Measurements from ENCODE around the gene NCOA3.

Gene NCOA3

GRCh38 chr20:47629907-47630306 is 128.2 kb downstream of the NCOA3 start:
- no peak for DNase-seq (ENCODE audit: low read depth, low spot score)

DNA sequence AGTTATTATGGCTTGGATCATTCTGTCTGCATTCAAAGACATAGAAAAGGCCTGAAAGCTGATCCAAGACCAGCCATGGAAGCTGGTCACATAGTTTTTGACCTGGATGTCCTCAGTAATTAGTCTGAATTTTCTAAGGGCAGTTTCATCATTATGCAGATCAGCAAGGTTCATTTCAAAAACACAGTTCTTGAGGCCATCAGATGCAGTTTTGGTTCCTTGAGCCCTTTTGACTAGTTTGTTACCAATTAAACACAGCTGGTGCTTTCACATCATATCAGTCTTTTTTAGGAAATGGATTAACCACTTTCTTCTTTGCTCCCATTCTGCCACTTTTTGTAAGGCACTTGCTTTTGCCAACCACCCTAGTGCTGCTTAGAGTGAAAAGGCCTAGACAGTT is 129.4 kb downstream of the NCOA3 start:
- no peak for DNase-seq (ENCODE audit: low read depth, low spot score)

- no peak for DNase-seq (ENCODE audit: low read depth, low spot score)
Measured at GRCh38 chr20:47635256-47635655, 133.6 kb downstream of the NCOA3 start.

DNA sequence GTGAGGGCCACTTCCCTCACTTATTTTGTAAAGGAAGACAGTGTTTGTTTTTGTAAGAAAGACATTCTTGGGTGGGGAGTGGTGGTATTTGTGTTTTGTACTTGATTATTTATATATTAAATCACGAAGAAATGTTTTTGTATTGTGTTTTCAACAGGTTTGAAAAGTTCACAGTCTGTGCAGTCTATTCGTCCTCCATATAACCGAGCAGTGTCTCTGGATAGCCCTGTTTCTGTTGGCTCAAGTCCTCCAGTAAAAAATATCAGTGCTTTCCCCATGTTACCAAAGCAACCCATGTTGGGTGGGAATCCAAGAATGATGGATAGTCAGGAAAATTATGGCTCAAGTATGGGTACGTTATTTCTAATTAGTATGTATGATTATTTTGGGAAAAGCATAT is 137.2 kb downstream of the NCOA3 start:
- DNase-seq (ENCODE audit: low read depth, low spot score), result no peak

DNA sequence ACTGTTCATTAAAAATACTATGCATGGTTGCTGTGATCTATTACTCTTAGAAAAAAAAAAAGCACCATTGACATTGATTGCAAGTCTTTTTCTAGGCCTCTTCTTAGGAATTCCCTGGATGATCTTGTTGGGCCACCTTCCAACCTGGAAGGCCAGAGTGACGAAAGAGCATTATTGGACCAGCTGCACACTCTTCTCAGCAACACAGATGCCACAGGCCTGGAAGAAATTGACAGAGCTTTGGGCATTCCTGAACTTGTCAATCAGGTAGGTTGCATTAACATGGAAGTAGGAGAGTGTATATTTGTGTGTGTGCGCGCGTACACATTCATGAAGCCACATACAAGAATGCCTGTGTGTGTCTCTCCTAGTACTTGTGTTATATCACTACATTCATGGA is 140.4 kb downstream of the NCOA3 start:
- DNase-seq (ENCODE audit: low read depth, low spot score), result no peak

DNA sequence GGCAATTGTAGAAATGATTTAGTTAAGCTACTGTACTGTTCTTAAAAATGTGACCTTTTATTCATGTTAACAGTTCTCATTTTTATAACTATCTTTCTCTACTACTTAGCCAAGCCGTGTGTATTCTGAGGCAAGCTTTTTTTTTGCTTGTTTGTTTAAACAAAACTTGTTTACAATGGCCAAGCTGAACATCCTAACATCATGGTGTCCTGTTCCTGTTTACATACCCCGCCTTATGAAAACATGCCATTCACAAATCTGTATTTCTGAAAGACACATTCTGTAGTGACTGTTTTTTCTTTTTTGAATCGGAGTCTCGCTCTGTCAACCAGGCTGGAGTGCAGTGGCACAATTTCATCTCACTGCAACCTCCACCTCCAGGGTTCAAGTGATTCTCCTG is 140.9 kb downstream of the NCOA3 start:
- DNase-seq (ENCODE audit: low read depth, low spot score), result no peak

DNA sequence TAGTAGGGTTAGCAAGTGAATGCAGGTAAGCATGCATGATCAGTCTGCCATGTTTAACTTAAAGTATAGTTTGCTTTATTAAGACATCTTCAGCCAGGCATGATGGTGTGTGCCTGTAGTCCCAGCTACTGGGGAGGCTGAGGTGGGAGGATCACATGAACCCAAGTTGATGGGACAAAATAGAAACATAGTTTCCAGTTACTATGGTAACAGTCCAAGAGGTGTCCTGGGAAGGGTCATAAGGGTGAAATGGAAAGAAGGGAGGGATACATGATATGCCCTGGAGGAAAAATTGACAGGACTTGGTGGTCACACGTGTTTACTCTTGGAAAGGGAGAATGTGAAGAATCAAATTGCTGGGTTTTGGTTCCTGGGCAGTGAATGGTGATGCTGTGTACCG is 143.9 kb downstream of the NCOA3 start:
- no peak for DNase-seq (ENCODE audit: low read depth, low spot score)

DNA sequence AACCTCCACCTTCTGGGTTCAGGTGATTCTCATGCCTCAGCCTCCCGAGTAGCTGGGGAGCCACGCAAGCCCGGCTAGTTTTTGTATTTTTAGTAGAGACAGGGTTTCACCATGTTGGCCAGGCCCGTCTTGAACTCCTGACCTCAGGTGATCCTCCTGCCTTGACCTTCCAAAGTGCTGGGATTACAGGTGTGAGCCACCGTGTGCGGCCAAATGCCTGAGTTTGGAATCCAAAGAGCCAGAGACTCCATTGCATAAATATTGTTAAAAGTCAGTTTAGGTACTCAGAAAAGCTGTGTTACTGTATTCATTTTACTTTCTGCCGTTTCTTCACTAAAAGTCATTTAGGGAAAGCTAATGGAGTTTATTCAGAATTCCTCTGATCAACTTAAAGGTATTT is 146.3 kb downstream of the NCOA3 start:
- no peak for DNase-seq (ENCODE audit: low read depth, low spot score)

DNA sequence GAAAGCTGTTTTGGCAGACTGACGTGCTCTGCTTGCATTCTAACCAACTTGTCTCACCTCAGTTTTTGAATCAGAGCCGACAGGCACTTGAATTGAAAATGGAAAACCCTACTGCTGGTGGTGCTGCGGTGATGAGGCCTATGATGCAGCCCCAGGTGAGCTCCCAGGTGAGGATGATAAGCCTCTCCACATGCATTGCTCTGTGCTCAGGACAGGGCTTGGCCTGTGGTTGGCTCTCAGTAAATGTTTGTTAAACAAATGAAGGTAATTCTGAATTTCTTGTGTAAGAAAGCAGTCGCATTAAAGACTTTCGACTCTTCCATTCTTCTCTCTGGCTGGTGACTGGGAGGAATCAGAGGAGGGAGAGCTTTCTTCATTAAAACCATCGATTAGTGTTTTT is 147.3 kb downstream of the NCOA3 start:
- no peak for DNase-seq (ENCODE audit: low read depth, low spot score)

GRCh38 chr20:47652301-47652700 is 150.6 kb downstream of the NCOA3 start:
- no peak for DNase-seq (ENCODE audit: low read depth, low spot score)

DNA sequence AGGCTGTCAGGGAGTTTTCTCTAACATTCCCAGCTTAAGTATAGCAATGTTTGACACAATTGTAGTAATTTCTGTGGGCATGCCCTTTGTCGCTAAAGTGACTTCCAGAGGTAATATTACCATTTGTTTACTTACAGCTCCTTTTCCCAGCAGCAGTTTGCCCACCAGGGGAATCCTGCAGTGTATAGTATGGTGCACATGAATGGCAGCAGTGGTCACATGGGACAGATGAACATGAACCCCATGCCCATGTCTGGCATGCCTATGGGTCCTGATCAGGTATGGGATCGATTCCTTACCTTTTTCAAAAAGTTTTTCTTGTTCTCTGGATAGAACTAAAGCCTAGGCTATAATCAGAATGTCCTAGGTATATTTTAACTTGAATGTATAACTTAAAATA is 151.1 kb downstream of the NCOA3 start:
- no peak for DNase-seq (ENCODE audit: low read depth, low spot score)

- no peak for DNase-seq (ENCODE audit: low read depth, low spot score)
Measured at GRCh38 chr20:47653869-47654268, 152.2 kb downstream of the NCOA3 start.

- no peak for DNase-seq (ENCODE audit: low read depth, low spot score)
Measured at GRCh38 chr20:47654370-47654769, 152.7 kb downstream of the NCOA3 start.

DNA sequence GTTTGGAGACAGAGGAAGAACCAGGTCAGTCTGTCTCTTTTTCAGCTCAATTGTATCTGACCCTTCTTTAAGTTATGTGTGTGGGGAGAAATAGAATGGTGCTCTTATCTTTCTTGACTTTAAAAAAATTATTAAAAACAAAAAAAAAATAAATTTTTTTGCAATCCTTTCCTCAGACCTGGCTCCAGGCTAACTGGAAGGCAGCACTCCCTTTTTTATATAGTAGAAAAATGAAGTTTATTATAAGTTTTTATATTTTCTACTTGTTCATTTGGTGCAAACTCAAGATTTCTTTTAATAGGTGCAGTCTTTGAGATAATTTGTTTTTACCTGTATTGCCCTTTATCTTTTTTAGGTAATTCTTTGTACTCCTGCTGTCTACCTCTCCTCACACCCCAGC is 153.9 kb downstream of the NCOA3 start:
- DNase-seq (ENCODE audit: low read depth, low spot score), result no peak

GRCh38 chr20:47656318-47656717 is 154.6 kb downstream of the NCOA3 start:
- no peak for DNase-seq (ENCODE audit: low read depth, low spot score)

GRCh38 chr20:47659904-47660601 is 158.4 kb downstream of the NCOA3 start:
- no peak for DNase-seq (ENCODE audit: low read depth, low spot score)

- DNase-seq (ENCODE audit: low read depth, low spot score), result no peak
Measured at GRCh38 chr20:47660602-47660905, 158.9 kb downstream of the NCOA3 start.

GRCh38 chr20:47660983-47661700 is 159.5 kb downstream of the NCOA3 start:
- no peak for DNase-seq (ENCODE audit: low read depth, low spot score)

DNA sequence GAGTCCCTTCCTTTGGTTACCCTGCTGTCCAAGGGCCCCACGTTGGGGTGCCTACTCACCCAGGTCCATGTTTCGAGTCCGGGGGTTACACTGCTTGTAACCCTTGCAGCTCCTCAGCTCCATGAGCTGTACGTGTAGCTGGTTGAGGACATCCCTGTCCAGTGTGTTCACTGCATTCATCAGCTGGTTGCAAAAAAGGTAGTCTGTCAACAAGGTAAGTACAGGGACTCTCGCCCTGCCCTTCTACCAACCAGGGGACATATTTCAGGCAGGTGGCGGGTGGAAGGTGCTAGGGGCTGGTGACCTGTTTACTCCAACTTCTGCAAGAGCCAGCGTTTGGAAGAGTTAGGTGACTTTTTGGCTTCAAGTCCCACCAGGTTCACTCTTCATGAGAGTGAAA is 160.0 kb downstream of the NCOA3 start:
- DNase-seq (ENCODE audit: low read depth, low spot score), result no peak

GRCh38 chr20:47662483-47663353 is 161.0 kb downstream of the NCOA3 start:
- DNase-seq (ENCODE audit: low read depth, low spot score), result no peak

DNA sequence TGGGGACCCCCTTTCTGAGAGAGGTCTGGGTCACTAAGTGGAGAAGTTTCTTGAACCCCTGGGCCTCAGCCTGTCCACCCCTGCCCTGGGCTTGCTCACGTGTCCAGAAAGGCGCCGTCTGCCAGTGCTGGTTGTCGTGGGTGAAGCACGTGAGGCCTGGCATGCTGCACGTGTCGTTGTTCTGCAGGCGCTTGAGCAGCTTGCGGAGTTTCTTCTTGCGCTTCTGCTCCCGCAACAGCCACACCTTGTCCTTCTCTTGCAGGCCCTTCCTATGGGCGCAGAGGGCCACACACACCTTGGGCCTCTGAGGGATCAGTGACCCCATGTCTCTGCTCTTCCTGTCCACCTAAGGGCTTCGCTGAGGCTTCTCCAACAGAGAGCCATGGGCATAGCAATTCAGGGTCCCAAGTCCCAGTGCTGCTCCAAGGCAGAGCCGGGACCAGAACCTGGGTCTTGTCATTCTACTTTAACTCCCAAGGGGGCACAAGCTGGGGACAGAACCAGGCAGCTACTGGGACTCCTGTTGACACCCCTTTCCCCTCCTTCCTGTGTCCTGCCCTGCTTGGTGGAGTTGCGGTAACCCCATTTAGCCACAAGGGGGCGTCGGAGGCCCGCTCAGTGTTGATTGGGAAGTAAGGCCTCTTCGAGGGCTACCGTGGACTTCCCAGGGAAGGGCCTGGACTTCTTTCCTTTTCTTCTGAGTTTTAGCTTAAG is 161.8 kb downstream of the NCOA3 start:
- DNase-seq (ENCODE audit: low read depth, low spot score), result peak; percentile 39

GRCh38 chr20:47664068-47664437 is 162.4 kb downstream of the NCOA3 start:
- DNase-seq (ENCODE audit: low read depth, low spot score), result no peak
